DOHH2 (cell line): Measurements from ENCODE around the gene LIPA.

Source experiments
- H3F3A ChIP-seq: fragments of 200-600 bp; sonication (generic), shearing (Covaris generic); 2 replicates; pipeline ENCODE4 v1.6.0; 2016; ENCODE audit warnings: antibody characterized with exemption, mild to moderate bottlenecking; ENCODE audit not compliant: control insufficient read depth, insufficient read depth
- H3K27ac ChIP-seq: fragments of 200-600 bp; sonication (generic); 2 replicates; pipeline ENCODE4 v1.5.1; 2014; ENCODE audit warnings: low read depth, mild to moderate bottlenecking, low read length, moderate library complexity
- H3K27me3 ChIP-seq: fragments of 200-600 bp; sonication (generic); 2 replicates; pipeline ENCODE4 v1.6.1; 2014; ENCODE audit warnings: mild to moderate bottlenecking, low read length, mixed read lengths; ENCODE audit not compliant: control insufficient read depth
- H3K36me3 ChIP-seq: fragments of 200-600 bp; sonication (generic); 2 replicates; pipeline ENCODE4 v1.6.1; 2014; ENCODE audit warnings: mild to moderate bottlenecking, low read length, moderate library complexity, mixed read lengths; ENCODE audit not compliant: control insufficient read depth
- H3K4me1 ChIP-seq: fragments of 200-600 bp; sonication (generic); 2 replicates; pipeline ENCODE4 v1.6.1; 2014; ENCODE audit warnings: mild to moderate bottlenecking, low read length, mixed read lengths; ENCODE audit not compliant: control insufficient read depth
- H3K4me2 ChIP-seq: fragments of 200-600 bp; sonication (generic); 2 replicates; pipeline ENCODE4 v1.6.0; 2014; ENCODE audit warnings: mild to moderate bottlenecking, low read length, moderate library complexity
- H3K4me3 ChIP-seq: fragments of 200-600 bp; sonication (generic); 2 replicates; pipeline ENCODE4 v1.5.1; 2014; ENCODE audit warnings: mild to moderate bottlenecking, low read length, mixed read lengths
- H3K79me2 ChIP-seq: fragments of 200-600 bp; sonication (generic); 2 replicates; pipeline ENCODE4 v1.6.1; 2014; ENCODE audit warnings: mild to moderate bottlenecking, low read length, mixed read lengths; ENCODE audit not compliant: control insufficient read depth
- H3K9me2 ChIP-seq: fragments of 200-600 bp; sonication (generic); replicated peaks from 2 replicates; pipeline ENCODE4 v1.6.1; 2014; ENCODE audit warnings: mild to moderate bottlenecking, low read length, mixed read lengths; ENCODE audit not compliant: control insufficient read depth
- H3K9me3 ChIP-seq: fragments of 200-600 bp; sonication (generic); 2 replicates; pipeline ENCODE4 v1.6.1; 2014; ENCODE audit warnings: antibody characterized with exemption, low read length, mixed read lengths; ENCODE audit not compliant: control insufficient read depth, insufficient read depth
- H4K20me1 ChIP-seq: fragments of 200-600 bp; sonication (generic); 2 replicates; pipeline ENCODE4 v1.6.0; 2014; ENCODE audit warnings: low read depth, mild to moderate bottlenecking, antibody characterized with exemption, low read length, moderate library complexity; ENCODE audit not compliant: control insufficient read depth, insufficient read depth
- CTCF ChIP-seq: fragments of 200-600 bp; sonication (generic); IDR thresholded peaks from one replicate; pipeline ENCODE4 v1.5.1; 2014; ENCODE audit warnings: antibody characterized with exemption, mild to moderate bottlenecking, low read depth, low read length; ENCODE audit not compliant: poor library complexity, severe bottlenecking
- EZH2phosphoT487 ChIP-seq: fragments of 200-600 bp; sonication (generic); IDR thresholded peaks from 2 replicates; pipeline ENCODE4 v1.6.1; 2017; ENCODE audit warnings: borderline replicate concordance, mild to moderate bottlenecking, antibody characterized with exemption, low read length, moderate library complexity, mixed read lengths

Gene LIPA

GRCh38 chr10:89279421-89279869 lies 27.9 kb upstream of the LIPA start:
- H3F3A ChIP-seq, result no peaks in the 10 kb centered on the region

GRCh38 chr10:89278900-89279392 lies 27.4 kb upstream of the LIPA start:
- Histone ChIP-seq H3K9me2 (no peaks in the 10 kb centered on the region), H3K36me3 (no peaks in the 10 kb centered on the region), H3K27ac (no peak overlapping the region), H3K9me3 (no peaks in the 10 kb centered on the region), H3K79me2 (no peaks in the 10 kb centered on the region), H3K4me2 (no peak overlapping the region), H3K4me3 (no peak overlapping the region), H3K27me3 (peaks cover 6% of the 10 kb centered on the region; the same call in 1 of the 2 replicates), H3K4me1 (no peaks in the 10 kb centered on the region), H4K20me1 (no peaks in the 10 kb centered on the region), H3F3A (no peaks in the 10 kb centered on the region)
- TF ChIP-seq CTCF (no peak), EZH2phosphoT487 (no peak)

More at GRCh38 chr10:89279421-89279869, 27.9 kb upstream of the LIPA start:
- Histone ChIP-seq H3K4me2 (no peak overlapping the region), H3K4me1 (no peaks in the 10 kb centered on the region), H3K27me3 (peaks cover 6% of the 10 kb centered on the region; the same call in 1 of the 2 replicates), H3K79me2 (no peaks in the 10 kb centered on the region), H4K20me1 (no peaks in the 10 kb centered on the region), H3K9me3 (no peaks in the 10 kb centered on the region), H3K9me2 (no peaks in the 10 kb centered on the region), H3K27ac (no peak overlapping the region), H3K4me3 (no peak overlapping the region), H3K36me3 (no peaks in the 10 kb centered on the region)
- TF ChIP-seq CTCF (no peak), EZH2phosphoT487 (no peak)

- H3K4me2 ChIP-seq, result no peak overlapping the region
- H3K9me3 ChIP-seq, result no peaks in the 10 kb centered on the region
- H4K20me1 ChIP-seq, result no peaks in the 10 kb centered on the region
- peaks cover 6% of the 10 kb centered on the region; the same call in 1 of the 2 replicates for H3K27me3 ChIP-seq
- H3K4me3 ChIP-seq, result no peak overlapping the region
- H3K9me2 ChIP-seq, result no peaks in the 10 kb centered on the region
- no peaks in the 10 kb centered on the region for H3F3A ChIP-seq
- H3K4me1 ChIP-seq, result no peaks in the 10 kb centered on the region
- no peaks in the 10 kb centered on the region for H3K79me2 ChIP-seq
- no peak overlapping the region for H3K27ac ChIP-seq
- TF ChIP-seq CTCF (no peak), EZH2phosphoT487 (no peak)
- no peaks in the 10 kb centered on the region for H3K36me3 ChIP-seq
These were observed 26.5 kb upstream of the LIPA start for GRCh38 chr10:89278034-89278535.
